NT2/D1 (cell line): ENCODE results near the gene SYNPO.

ENCODE experiments used
- YY1 ChIP-seq: IDR thresholded peaks from 2 replicates; pipeline ENCODE4 v1.6.1; 2011; ENCODE audit not compliant: insufficient read length, insufficient read depth
- ZNF274 ChIP-seq: IDR thresholded peaks from 2 replicates; pipeline ENCODE4 v1.6.1; 2011; ENCODE audit warnings: mild to moderate bottlenecking, low read depth, low read length

- TF ChIP-seq YY1 (no peak), ZNF274 (no peak)
Measured at GRCh38 chr5:150625831-150626746, 14.4 kb upstream of the SYNPO start.
